Lower lobe of right lung (tissue), 2 donors: ENCODE data around the gene EYA2. TPM values are rescaled to one million over a fixed set of nuclear protein-coding genes. Genes with fewer than 3 reads are reported as not detected.

Experiments
- ATAC-seq, 2 donors: fragments of 200-7000 bp; cut with Tn5 transposase; one replicate each; pipeline ENCODE4 v1.9.1; 2020 to 2022; ENCODE audit warnings: mild to moderate bottlenecking in 2 of 2, moderate library complexity in 2 of 2
- DNase-seq: peaks from one replicate; pipeline ENCODE4 v3.0.0-alpha.2; 2020
- H3K27ac ChIP-seq: fragments of 200-600 bp; one replicate; pipeline ENCODE4 v1.8.0; 2022
- H3K27me3 ChIP-seq: fragments of 200-600 bp; one replicate; pipeline ENCODE4 v1.8.0; 2022; ENCODE audit warnings: low read depth
- H3K36me3 ChIP-seq: fragments of 200-600 bp; one replicate; pipeline ENCODE4 v1.8.0; 2022; ENCODE audit warnings: mild to moderate bottlenecking
- H3K4me1 ChIP-seq: fragments of 200-600 bp; one replicate; pipeline ENCODE4 v1.8.0; 2022
- H3K4me3 ChIP-seq: fragments of 200-600 bp; one replicate; pipeline ENCODE4 v1.8.0; 2022; ENCODE audit warnings: mild to moderate bottlenecking
- H3K9me3 ChIP-seq: fragments of 200-600 bp; one replicate; pipeline ENCODE4 v1.8.0; 2022
- CTCF ChIP-seq: fragments of 200-600 bp; IDR thresholded peaks from one replicate; pipeline ENCODE4 v1.8.0; 2022; ENCODE audit warnings: antibody characterized with exemption, mild to moderate bottlenecking
- intact Hi-C: fragments of 100-400 bp; cut with DNase I; formaldehyde crosslinking; loops from one replicate; pipeline ENCODE4 v1.11.0; 2022
- total RNA-seq: library from RNA; stranded (reverse); fragmentation: NEBNext Ultra II Directional; extraction: Animal tissue kit (Norgen Biotek cat#: 25700); gene quantifications from one replicate; pipeline ENCODE4 v1.2.1, GENCODE V29; 2021
- donor health status: DM: no; HTN: yes; CAD: no; lungs with severe emphysema.

EYA2 gene
- total RNA-seq, 1 donor from 2014 or later, result 3.5 TPM

GRCh38 chr20:46991168-46991567, 96.5 kb downstream of the EYA2 start:
- ATAC-seq (no peak), DNase-seq (no peak)
- Histone ChIP-seq H3K27ac (no peak overlapping the region), H3K27me3 (peaks cover 12% of the 10 kb centered on the region), H3K4me1 (no peaks in the 10 kb centered on the region), H3K36me3 (no peaks in the 10 kb centered on the region), H3K9me3 (no peaks in the 10 kb centered on the region), H3K4me3 (no peak overlapping the region)
- intact Hi-C loops, result no loop called here
- no peak for TF ChIP-seq CTCF

- Histone ChIP-seq H3K36me3 (no peaks in the 10 kb centered on the region), H3K4me3 (no peak overlapping the region), H3K4me1 (no peaks in the 10 kb centered on the region), H3K27me3 (peaks cover 12% of the 10 kb centered on the region), H3K9me3 (no peaks in the 10 kb centered on the region), H3K27ac (no peak overlapping the region)
- no peak for TF ChIP-seq CTCF
- intact Hi-C loops, result no loop called here
- ATAC-seq (no peak), DNase-seq (no peak)
Observed at GRCh38 chr20:46991880-46992639, 97.4 kb downstream of the EYA2 start.

GRCh38 chr20:46992640-46993035, 98.0 kb downstream of the EYA2 start:
- peaks cover 12% of the 10 kb centered on the region for H3K27me3 ChIP-seq
- ATAC-seq (no peak), DNase-seq (no peak)
- H3K4me3 ChIP-seq, result no peak overlapping the region
- no peaks in the 10 kb centered on the region for H3K9me3 ChIP-seq
- intact Hi-C loops, result no loop called here
- no peaks in the 10 kb centered on the region for H3K36me3 ChIP-seq
- no peak for TF ChIP-seq CTCF
- H3K27ac ChIP-seq, result no peak overlapping the region
- no peaks in the 10 kb centered on the region for H3K4me1 ChIP-seq

GRCh38 chr20:46993465-46994095, 98.9 kb downstream of the EYA2 start:
- DNase-seq, result no peak
- no peak overlapping the region for H3K4me3 ChIP-seq
- no peaks in the 10 kb centered on the region for H3K4me1 ChIP-seq
- H3K27me3 ChIP-seq, result peaks cover 12% of the 10 kb centered on the region
- no peak for TF ChIP-seq CTCF
- ATAC-seq, result no peak
- no peaks in the 10 kb centered on the region for H3K36me3 ChIP-seq
- no peaks in the 10 kb centered on the region for H3K9me3 ChIP-seq
- intact Hi-C loops, result no loop called here
- H3K27ac ChIP-seq, result no peak overlapping the region

- DNase-seq, result no peak
- H3K27ac ChIP-seq, result no peak overlapping the region
- no peaks in the 10 kb centered on the region for H3K9me3 ChIP-seq
- H3K36me3 ChIP-seq, result no peaks in the 10 kb centered on the region
- intact Hi-C loops, result no loop called here
- peaks cover 12% of the 10 kb centered on the region for H3K27me3 ChIP-seq
- no peak for TF ChIP-seq CTCF
- ATAC-seq, result peak in 1 of 2 donors; percentile 53
- no peak overlapping the region for H3K4me3 ChIP-seq
- no peaks in the 10 kb centered on the region for H3K4me1 ChIP-seq
Observed at GRCh38 chr20:46994341-46994740, 99.7 kb downstream of the EYA2 start.
